ENCODE data around the gene KRT27.

Gene KRT27

DNA sequence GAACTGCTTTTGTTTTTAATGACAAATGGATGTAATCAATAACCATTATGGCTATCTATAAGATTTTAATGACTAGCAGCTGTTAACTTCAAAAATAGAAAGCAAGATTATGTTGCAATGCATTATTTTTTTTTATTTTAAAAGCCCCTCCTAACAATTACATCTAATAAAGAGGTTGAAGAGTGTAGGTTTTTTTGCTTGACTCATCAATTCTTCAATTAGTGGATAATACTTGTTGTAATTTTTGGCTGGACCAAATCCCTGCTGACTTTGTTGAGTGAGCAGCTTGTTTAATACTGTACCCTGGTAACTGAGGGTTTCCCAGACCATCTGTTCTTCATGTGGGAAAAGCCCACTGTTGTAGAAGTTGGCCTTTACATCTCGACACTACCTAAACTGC, 51.4 kb downstream of the KRT27 start:
- 89 to 90% methylated on average over 1 of the region's 1 CpG for WGBS, 2 experiments
- no peak overlapping the region for H3K27ac ChIP-seq (ENCODE audit: insufficient read depth, low read depth, low read length, poor library complexity, severe bottlenecking)
- no peaks in the 10 kb centered on the region for H3K36me3 ChIP-seq (ENCODE audit: control insufficient read depth, insufficient read depth, low read length)
- no peaks in the 10 kb centered on the region for H3K27me3 ChIP-seq (ENCODE audit: control insufficient read depth, insufficient read depth, low read length, poor library complexity, severe bottlenecking)
- H3K4me3 ChIP-seq (ENCODE audit: insufficient read depth, low read depth, low read length): no peak overlapping the region
- H3K9me3 ChIP-seq (ENCODE audit: control insufficient read depth, low read length): no peaks in the 10 kb centered on the region
- no peaks in the 10 kb centered on the region for H3K4me1 ChIP-seq (ENCODE audit: control insufficient read depth, insufficient read depth, low read length)

DNA sequence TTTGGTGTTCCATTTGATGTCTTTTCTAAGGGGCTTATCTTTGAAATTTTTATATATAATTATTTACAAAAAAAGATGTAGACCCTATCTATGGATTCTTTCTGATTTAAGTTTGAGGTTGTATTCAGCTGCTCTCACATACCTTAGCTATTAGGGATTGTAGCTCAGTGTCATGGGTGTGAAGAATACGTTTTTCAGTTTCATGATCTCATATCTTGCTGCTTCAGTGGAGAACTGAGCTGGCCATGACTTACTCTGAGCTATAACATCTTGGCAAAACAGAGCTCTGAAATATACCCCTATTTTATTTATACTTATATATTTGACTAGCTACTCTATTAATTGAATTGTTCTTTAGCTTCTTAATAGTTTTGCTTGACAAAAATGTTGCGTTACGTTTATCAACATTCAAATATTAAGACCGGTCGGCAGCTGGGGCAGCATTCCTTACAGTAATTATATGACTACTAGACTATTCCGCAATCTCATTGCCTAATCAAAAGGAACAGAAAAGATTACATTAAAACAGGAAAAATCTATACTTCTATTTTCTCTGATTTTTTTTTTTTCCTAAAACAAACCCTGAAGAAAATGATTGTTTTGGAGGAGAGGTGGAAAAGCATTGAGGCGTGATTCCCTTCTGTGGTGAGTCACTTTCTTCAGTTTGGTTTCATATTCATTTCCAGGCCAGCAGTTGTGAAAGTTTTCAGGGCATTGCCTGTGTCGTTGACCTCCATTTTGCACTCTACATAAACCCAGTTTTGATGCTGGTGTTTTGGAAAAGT, 54.7 kb downstream of the KRT27 start:
- Histone ChIP-seq H3K9me3 (ENCODE audit: control insufficient read depth, low read length) (no peaks in the 10 kb centered on the region), H3K4me1 (ENCODE audit: control insufficient read depth, insufficient read depth, low read length) (no peaks in the 10 kb centered on the region), H3K36me3 (ENCODE audit: control insufficient read depth, insufficient read depth, low read length) (no peaks in the 10 kb centered on the region), H3K27ac (ENCODE audit: insufficient read depth, low read depth, low read length, poor library complexity, severe bottlenecking) (no peak overlapping the region), H3K27me3 (ENCODE audit: control insufficient read depth, insufficient read depth, low read length, poor library complexity, severe bottlenecking) (no peaks in the 10 kb centered on the region), H3K4me3 (ENCODE audit: insufficient read depth, low read depth, low read length) (no peak overlapping the region)
- WGBS, 2 experiments: 88 to 93% methylated on average over 8 of the region's 8 CpGs

DNA sequence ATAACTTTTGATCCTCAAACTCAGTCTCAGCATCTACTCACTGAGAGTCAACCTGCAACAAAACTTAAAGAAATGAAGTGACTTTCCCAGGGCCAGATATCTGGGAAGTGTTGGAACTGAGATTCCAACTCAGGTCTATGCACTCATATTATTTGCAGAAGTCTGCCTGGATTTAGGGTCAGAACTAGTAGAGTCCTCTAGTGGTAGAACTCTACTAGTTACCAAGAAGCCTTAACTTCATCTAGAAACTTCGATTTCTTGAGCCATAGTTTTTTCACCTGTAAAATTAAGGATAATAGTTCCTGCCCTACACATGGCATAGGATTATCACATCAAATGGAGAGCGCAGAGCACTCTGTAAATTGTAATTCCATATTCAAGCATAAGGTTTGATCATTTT, 55.4 kb downstream of the KRT27 start:
- Histone ChIP-seq H3K27ac (ENCODE audit: insufficient read depth, low read depth, low read length, poor library complexity, severe bottlenecking) (no peak overlapping the region), H3K27me3 (ENCODE audit: control insufficient read depth, insufficient read depth, low read length, poor library complexity, severe bottlenecking) (no peaks in the 10 kb centered on the region), H3K4me1 (ENCODE audit: control insufficient read depth, insufficient read depth, low read length) (no peaks in the 10 kb centered on the region), H3K9me3 (ENCODE audit: control insufficient read depth, low read length) (no peaks in the 10 kb centered on the region), H3K36me3 (ENCODE audit: control insufficient read depth, insufficient read depth, low read length) (no peaks in the 10 kb centered on the region), H3K4me3 (ENCODE audit: insufficient read depth, low read depth, low read length) (no peak overlapping the region)
- WGBS, 2 experiments: 79 to 86% methylated on average over 2 of the region's 2 CpGs

Measured in ectodermal cell (in vitro differentiated cells).